RWPE2 (cell line): Measurements from ENCODE around the gene NFE2L3.
"Not testable (repeated sequence)": the region's sequence is repeated elsewhere in the genome, so short reads cannot be mapped to it uniquely, and the experiment has no call there.

Source experiments
- ATAC-seq: fragments of 200-7000 bp; cut with Tn5 transposase; 3 replicates; pipeline ENCODE4 v1.9.1; 2021; ENCODE audit warnings: low read depth
- DNase-seq: peaks from one replicate; pipeline ENCODE4 v3.0.0-alpha.2; 2020; ENCODE audit warnings: low spot score
- H3K27ac ChIP-seq: fragments of 450-650 bp; 2 replicates; pipeline ENCODE4 v1.5.1; 2017; ENCODE audit warnings: mild to moderate bottlenecking; ENCODE audit not compliant: poor library complexity, severe bottlenecking
- H3K27me3 ChIP-seq: fragments of 250-450 bp; sonication (Bioruptor Pico); 2 replicates; pipeline ENCODE4 v1.5.1; 2021; ENCODE audit warnings: mild to moderate bottlenecking, moderate library complexity; ENCODE audit not compliant: insufficient read depth, poor library complexity, severe bottlenecking
- H3K36me3 ChIP-seq: fragments of 250-450 bp; sonication (Bioruptor Pico); 2 replicates; pipeline ENCODE4 v1.5.1; 2020; ENCODE audit warnings: low read depth, mild to moderate bottlenecking, moderate library complexity
- H3K4me1 ChIP-seq: fragments of 250-450 bp; sonication (Bioruptor Pico); 2 replicates; pipeline ENCODE4 v1.5.1; 2021; ENCODE audit warnings: mild to moderate bottlenecking, moderate library complexity; ENCODE audit not compliant: insufficient read depth, poor library complexity, severe bottlenecking
- H3K4me3 ChIP-seq: fragments of 250-450 bp; sonication (Bioruptor Pico); 2 replicates; pipeline ENCODE4 v1.5.1; 2021; ENCODE audit warnings: mild to moderate bottlenecking, moderate library complexity; ENCODE audit not compliant: severe bottlenecking
- H3K9me3 ChIP-seq: fragments of 250-450 bp; sonication (Bioruptor Pico); 2 replicates; pipeline ENCODE4 v1.5.1; 2021; ENCODE audit warnings: mild to moderate bottlenecking, moderate library complexity; ENCODE audit not compliant: severe bottlenecking
- TF ChIP-seq, protein P1 (sequence below): fragments of 450-650 bp; IDR thresholded peaks from one replicate; pipeline ENCODE4 v1.5.1; 2017; ENCODE audit warnings: mild to moderate bottlenecking, moderate library complexity; ENCODE audit not compliant: poor library complexity, severe bottlenecking

NFE2L3 gene

DNA sequence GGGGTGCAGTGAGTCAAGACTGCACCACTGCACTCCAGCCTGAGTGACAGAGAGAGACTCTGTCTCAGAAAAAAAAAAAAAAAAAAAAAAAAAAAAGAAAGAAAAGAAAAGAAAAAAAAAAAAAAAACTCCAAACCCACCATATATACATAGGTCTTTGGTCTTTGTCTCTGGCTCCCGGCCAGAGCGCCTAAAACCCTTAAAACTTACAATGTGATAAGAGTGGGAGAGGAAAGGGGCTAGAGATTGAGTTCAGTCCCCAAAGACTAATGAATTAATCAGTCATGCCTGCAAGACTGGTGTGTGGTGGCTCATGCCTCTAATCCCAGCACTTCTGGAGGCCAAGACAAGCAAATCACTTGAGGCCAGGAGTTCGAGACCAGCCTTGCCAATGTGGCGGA, 6.8 kb upstream of the NFE2L3 start:
- Histone ChIP-seq H3K4me3 (no peak overlapping the region), H3K36me3 (no peaks in the 10 kb centered on the region), H3K27ac (no peak overlapping the region), H3K4me1 (no peaks in the 10 kb centered on the region), H3K9me3 (no peaks in the 10 kb centered on the region), H3K27me3 (no peaks in the 10 kb centered on the region)
- TF ChIP-seq, protein P1, sequence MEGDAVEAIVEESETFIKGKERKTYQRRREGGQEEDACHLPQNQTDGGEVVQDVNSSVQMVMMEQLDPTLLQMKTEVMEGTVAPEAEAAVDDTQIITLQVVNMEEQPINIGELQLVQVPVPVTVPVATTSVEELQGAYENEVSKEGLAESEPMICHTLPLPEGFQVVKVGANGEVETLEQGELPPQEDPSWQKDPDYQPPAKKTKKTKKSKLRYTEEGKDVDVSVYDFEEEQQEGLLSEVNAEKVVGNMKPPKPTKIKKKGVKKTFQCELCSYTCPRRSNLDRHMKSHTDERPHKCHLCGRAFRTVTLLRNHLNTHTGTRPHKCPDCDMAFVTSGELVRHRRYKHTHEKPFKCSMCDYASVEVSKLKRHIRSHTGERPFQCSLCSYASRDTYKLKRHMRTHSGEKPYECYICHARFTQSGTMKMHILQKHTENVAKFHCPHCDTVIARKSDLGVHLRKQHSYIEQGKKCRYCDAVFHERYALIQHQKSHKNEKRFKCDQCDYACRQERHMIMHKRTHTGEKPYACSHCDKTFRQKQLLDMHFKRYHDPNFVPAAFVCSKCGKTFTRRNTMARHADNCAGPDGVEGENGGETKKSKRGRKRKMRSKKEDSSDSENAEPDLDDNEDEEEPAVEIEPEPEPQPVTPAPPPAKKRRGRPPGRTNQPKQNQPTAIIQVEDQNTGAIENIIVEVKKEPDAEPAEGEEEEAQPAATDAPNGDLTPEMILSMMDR = no peak
- DNase-seq (no peak), ATAC-seq (no peak)

DNA sequence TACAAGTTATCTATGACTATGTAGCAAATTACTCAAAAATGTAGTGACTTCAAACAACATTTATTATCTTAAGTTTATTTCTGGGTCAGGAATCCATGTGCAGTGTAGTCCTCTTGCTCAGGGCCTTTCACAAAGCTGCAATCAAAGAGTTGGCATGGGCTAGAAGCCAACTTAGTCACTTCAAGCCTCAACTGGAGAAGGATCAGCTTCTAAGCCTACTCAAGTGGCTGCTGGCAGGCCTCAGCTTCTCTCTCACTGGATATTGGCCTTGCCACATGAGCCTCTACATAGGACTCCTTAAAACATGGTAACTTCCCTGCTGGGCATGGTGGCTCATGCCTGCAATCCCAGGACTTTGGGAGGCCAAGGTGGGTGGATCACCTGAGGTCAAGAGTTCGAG, 5.0 kb upstream of the NFE2L3 start:
- TF ChIP-seq, protein P1 = no peak
- Histone ChIP-seq H3K4me3 (no peak overlapping the region), H3K9me3 (no peaks in the 10 kb centered on the region), H3K36me3 (no peaks in the 10 kb centered on the region), H3K27ac (no peak overlapping the region), H3K4me1 (no peaks in the 10 kb centered on the region), H3K27me3 (no peaks in the 10 kb centered on the region)
- no peak for DNase-seq
- no peak for ATAC-seq

DNA sequence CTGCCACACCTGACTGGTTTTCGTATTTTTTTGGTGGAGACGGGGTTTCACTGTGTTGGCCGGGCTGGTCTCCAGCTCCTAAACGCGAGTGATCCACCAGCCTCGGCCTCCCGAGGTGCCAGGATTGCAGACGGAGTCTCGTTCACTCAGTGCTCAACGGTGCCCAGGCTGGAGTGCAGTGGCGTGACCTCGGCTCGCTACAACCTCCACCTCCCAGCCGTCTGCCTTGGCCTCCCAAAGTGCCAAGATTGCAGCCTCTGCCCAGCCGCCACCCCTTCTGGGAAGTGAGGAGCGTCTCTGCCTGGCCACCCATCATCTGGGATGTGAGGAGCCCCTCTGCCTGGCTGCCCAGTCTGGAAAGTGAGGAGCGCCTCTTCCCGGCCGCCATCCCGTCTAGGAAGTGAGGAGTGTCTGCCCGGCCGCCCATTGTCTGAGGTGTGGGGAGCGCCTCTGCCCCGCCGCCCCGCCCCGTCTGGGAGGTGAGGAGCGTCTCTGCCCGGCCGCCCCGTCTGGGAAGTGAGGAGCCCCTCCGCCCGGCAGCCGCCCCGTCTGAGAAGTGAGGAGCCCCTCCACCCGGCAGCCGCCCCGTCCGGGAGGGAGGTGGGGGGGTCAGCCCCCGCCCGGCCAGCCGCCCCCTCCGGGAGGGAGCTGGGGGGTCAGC, 4.2 kb upstream of the NFE2L3 start:
- H3K4me3 ChIP-seq, H3K9me3 ChIP-seq, H3K27me3 ChIP-seq, H3K4me1 ChIP-seq, H3K27ac ChIP-seq, DNase-seq, ATAC-seq, H3K36me3 ChIP-seq: not testable (repeated sequence)

DNA sequence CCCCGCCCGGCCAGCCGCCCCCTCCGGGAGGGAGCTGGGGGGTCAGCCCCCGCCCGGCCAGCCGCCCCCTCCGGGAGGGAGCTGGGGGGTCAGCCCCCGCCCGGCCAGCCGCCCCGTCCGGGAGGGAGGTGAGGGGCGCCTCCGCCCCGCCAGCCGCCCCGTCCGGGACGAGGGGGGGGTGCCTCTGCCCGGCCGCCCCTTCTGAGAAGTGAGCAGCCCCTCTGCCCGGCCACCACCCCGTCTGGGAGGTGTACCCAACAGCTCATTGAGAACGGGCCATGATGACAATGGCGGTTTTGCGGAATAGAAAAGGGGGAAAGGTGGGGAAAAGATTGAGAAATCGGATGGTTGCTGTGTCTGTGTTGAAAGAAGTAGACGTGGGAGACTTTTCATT, 3.7 kb upstream of the NFE2L3 start:
- ATAC-seq, H3K27me3 ChIP-seq, H3K9me3 ChIP-seq, H3K36me3 ChIP-seq, H3K27ac ChIP-seq, H3K4me3 ChIP-seq, DNase-seq, H3K4me1 ChIP-seq: not testable (repeated sequence)

DNA sequence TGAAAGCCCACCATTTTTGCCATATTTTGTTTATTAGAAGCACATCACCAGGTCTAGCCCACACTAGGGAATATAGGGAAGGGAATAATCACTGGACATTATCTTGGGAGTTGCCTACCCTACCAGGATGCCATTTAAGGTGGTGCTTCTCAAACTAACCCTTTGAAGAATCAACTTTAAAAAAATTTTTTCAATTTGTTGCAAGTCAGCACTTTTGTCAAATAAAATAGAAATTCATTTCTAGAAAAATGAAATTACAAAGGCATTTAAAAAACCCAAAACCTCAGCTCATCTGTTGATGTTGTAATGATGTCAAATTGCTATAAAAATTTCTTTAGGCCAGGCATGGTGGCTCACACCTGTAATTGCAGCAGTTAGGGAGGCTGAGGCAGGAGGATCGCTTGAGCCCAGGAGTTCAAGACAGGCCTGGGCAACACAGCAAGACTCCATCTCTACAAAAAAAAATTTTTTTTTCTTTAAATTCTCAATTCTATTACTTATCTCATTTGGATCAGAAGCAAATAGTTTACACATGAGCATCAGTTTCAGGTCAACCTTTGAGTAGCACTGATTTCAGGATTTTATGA, 2.5 kb upstream of the NFE2L3 start:
- H3K27me3 ChIP-seq = no peaks in the 10 kb centered on the region
- no peak overlapping the region for H3K4me3 ChIP-seq
- TF ChIP-seq, protein P1 = no peak
- no peaks in the 10 kb centered on the region for H3K36me3 ChIP-seq
- H3K9me3 ChIP-seq = no peaks in the 10 kb centered on the region
- H3K27ac ChIP-seq = no peak overlapping the region
- no peak for DNase-seq
- ATAC-seq = no peak
- peaks cover 9% of the 10 kb centered on the region for H3K4me1 ChIP-seq

DNA sequence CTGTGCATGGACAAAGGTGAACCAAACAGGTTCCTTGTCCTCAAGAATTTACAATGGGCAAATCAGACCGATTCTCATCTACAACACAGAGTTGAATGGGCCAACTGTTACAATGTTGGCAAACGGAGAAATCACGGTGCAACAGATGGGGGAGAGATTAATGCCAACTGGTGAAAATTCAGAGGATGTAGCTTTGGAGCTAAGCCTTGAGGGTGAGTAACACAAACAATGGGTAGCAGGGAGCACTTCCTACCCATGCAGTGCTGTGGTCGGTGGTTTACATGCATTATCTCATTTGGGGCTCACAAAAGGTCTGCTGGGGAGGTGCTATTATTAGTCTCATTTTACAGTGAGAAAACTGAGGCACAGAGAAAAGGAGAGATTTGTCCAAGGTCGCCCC, 902 bp upstream of the NFE2L3 start:
- ATAC-seq (no peak), DNase-seq (no peak)
- Histone ChIP-seq H3K4me3 (no peak overlapping the region), H3K9me3 (no peaks in the 10 kb centered on the region), H3K27me3 (no peaks in the 10 kb centered on the region), H3K27ac (no peak overlapping the region), H3K36me3 (no peaks in the 10 kb centered on the region), H3K4me1 (peaks cover 21% of the 10 kb centered on the region)
- TF ChIP-seq, protein P1 = no peak
